ENCODE results near the gene IQGAP2. TPM values are rescaled to one million over a fixed set of nuclear protein-coding genes. Genes with fewer than 3 reads are reported as not detected.

The IQGAP2 gene
- total RNA-seq, 1 experiment from 2014 or later: not detected

- Histone ChIP-seq H3K4me2 (ENCODE audit: low read length) (no peak overlapping the region), H2AFZ (ENCODE audit: low read length) (no peak overlapping the region), H4K20me1 (ENCODE audit: low read length) (no peaks in the 10 kb centered on the region), H3K79me2 (ENCODE audit: low read length) (no peaks in the 10 kb centered on the region), H3K36me3 (ENCODE audit: low read depth, low read length) (no peaks in the 10 kb centered on the region), H3K4me1 (ENCODE audit: insufficient read depth, low read length) (no peaks in the 10 kb centered on the region), H3K9me2 (replicated peaks; ENCODE audit: low read length) (no peaks in the 10 kb centered on the region), H3K9me3 (ENCODE audit: low read length) (no peaks in the 10 kb centered on the region), H3K27ac (ENCODE audit: low read length) (no peak overlapping the region), H3K9ac (ENCODE audit: low read length) (no peak overlapping the region), H3K4me3 (ENCODE audit: low read length) (no peak overlapping the region), H3F3A (ENCODE audit: low read length, unreplicated experiment) (no peaks in the 10 kb centered on the region), H3K27me3 (ENCODE audit: low read length) (no peaks in the 10 kb centered on the region)
- ChIA-PET CTCF (no interaction called here), POLR2A (ENCODE audit: unreplicated experiment) (no interaction called here)
- intact Hi-C loops (cut with micrococcal nuclease): no loop called here
- TF ChIP-seq EZH2 (IDR thresholded peaks at IDR 0.05; ENCODE audit: low read length, unreplicated experiment) (no peak), EZH2phosphoT487 (IDR thresholded peaks at IDR 0.05; ENCODE audit: borderline replicate concordance, low read length) (no peak), CTCF (conservative IDR thresholded peaks at IDR 0.05; ENCODE audit: low read depth, low read length) (no peak)
- no peak for ATAC-seq
- DNase-seq: no peak
- BruUV-seq (replicated peaks): no TSS peak
Measured at GRCh38 chr5:76617675-76618074, 214.6 kb downstream of the IQGAP2 start.

GRCh38 chr5:76620166-76620565, 217.1 kb downstream of the IQGAP2 start:
- H2AFZ ChIP-seq (ENCODE audit: low read length): no peak overlapping the region
- no peaks in the 10 kb centered on the region for H3K79me2 ChIP-seq (ENCODE audit: low read length)
- H3F3A ChIP-seq (ENCODE audit: low read length, unreplicated experiment): no peaks in the 10 kb centered on the region
- POLR2A ChIA-PET (ENCODE audit: unreplicated experiment): no interaction called here
- intact Hi-C loops (cut with micrococcal nuclease): no loop called here
- no TSS peak for BruUV-seq (replicated peaks)
- H3K27ac ChIP-seq (ENCODE audit: low read length): no peak overlapping the region
- CTCF ChIA-PET: no interaction called here
- no peaks in the 10 kb centered on the region for H3K36me3 ChIP-seq (ENCODE audit: low read depth, low read length)
- no peak for TF ChIP-seq CTCF (conservative IDR thresholded peaks at IDR 0.05; ENCODE audit: low read depth, low read length)
- TF ChIP-seq EZH2phosphoT487 (IDR thresholded peaks at IDR 0.05; ENCODE audit: borderline replicate concordance, low read length): no peak
- TF ChIP-seq EZH2 (IDR thresholded peaks at IDR 0.05; ENCODE audit: low read length, unreplicated experiment): no peak
- ATAC-seq (no peak), DNase-seq (no peak)
- H3K9me3 ChIP-seq (ENCODE audit: low read length): no peaks in the 10 kb centered on the region
- no peaks in the 10 kb centered on the region for H3K9me2 ChIP-seq (replicated peaks; ENCODE audit: low read length)
- H3K4me1 ChIP-seq (ENCODE audit: insufficient read depth, low read length): no peaks in the 10 kb centered on the region
- no peaks in the 10 kb centered on the region for H4K20me1 ChIP-seq (ENCODE audit: low read length)
- no peaks in the 10 kb centered on the region for H3K27me3 ChIP-seq (ENCODE audit: low read length)
- no peak overlapping the region for H3K4me2 ChIP-seq (ENCODE audit: low read length)
- no peak overlapping the region for H3K4me3 ChIP-seq (ENCODE audit: low read length)
- no peak overlapping the region for H3K9ac ChIP-seq (ENCODE audit: low read length)

GRCh38 chr5:76622076-76622475, 219.0 kb downstream of the IQGAP2 start:
- Histone ChIP-seq H4K20me1 (ENCODE audit: low read length) (no peaks in the 10 kb centered on the region), H3F3A (ENCODE audit: low read length, unreplicated experiment) (no peaks in the 10 kb centered on the region), H3K27ac (ENCODE audit: low read length) (no peak overlapping the region), H3K9me2 (replicated peaks; ENCODE audit: low read length) (no peaks in the 10 kb centered on the region), H2AFZ (ENCODE audit: low read length) (no peak overlapping the region), H3K79me2 (ENCODE audit: low read length) (no peaks in the 10 kb centered on the region), H3K4me3 (ENCODE audit: low read length) (no peak overlapping the region), H3K36me3 (ENCODE audit: low read depth, low read length) (no peaks in the 10 kb centered on the region), H3K27me3 (ENCODE audit: low read length) (no peaks in the 10 kb centered on the region), H3K9me3 (ENCODE audit: low read length) (no peaks in the 10 kb centered on the region), H3K4me2 (ENCODE audit: low read length) (no peak overlapping the region), H3K9ac (ENCODE audit: low read length) (no peak overlapping the region), H3K4me1 (ENCODE audit: insufficient read depth, low read length) (no peaks in the 10 kb centered on the region)
- ATAC-seq (no peak), DNase-seq (no peak)
- no peak for TF ChIP-seq CTCF (conservative IDR thresholded peaks at IDR 0.05; ENCODE audit: low read depth, low read length)
- TF ChIP-seq EZH2phosphoT487 (IDR thresholded peaks at IDR 0.05; ENCODE audit: borderline replicate concordance, low read length): no peak
- TF ChIP-seq EZH2 (IDR thresholded peaks at IDR 0.05; ENCODE audit: low read length, unreplicated experiment): no peak
- intact Hi-C loops (cut with micrococcal nuclease): no loop called here
- CTCF ChIA-PET: no interaction called here
- POLR2A ChIA-PET (ENCODE audit: unreplicated experiment): no interaction called here
- BruUV-seq (replicated peaks): no TSS peak

Data from PC-3 (cell line).